PC-9 (cell line): ENCODE results near the gene RYR2. TPM values are rescaled to one million over a fixed set of nuclear protein-coding genes. Genes with fewer than 3 reads are reported as not detected.

Source experiments
- BruUV-seq: library from RNA; stranded (reverse); fragments of 400-500 nt; replicated peaks from 2 replicates; lab custom pipeline; 2021; lab: Mats Ljungman, UMichigan
- CTCF ChIA-PET: fragments of 300-600 bp; sonication (Branson Sonifier 250); formaldehyde crosslinking; loops from one replicate; lab custom pipeline; 2022; ENCODE audit warnings: antibody characterized with exemption; lab: Charles Lee
- POLR2A ChIA-PET: fragments of 300-600 bp; sonication (Branson Sonifier 250); formaldehyde crosslinking; loops from one replicate; lab custom pipeline; 2022; ENCODE audit warnings: antibody characterized with exemption; ENCODE audit not compliant: unreplicated experiment; lab: Charles Lee
- DNase-seq, 2 experiments: peaks; one replicate each; pipeline versions ENCODE4 v3.0.0 to v3.0.0-alpha.2; 2015 to 2022; ENCODE audit warnings: mixed read lengths in 1 of 2
- H2AFZ ChIP-seq: fragments of 200-600 bp; sonication (generic); 2 replicates; pipeline ENCODE4 v1.8.1; 2017; ENCODE audit warnings: antibody characterized with exemption
- H3F3A ChIP-seq: fragments of 200-600 bp; sonication (generic); 2 replicates; pipeline ENCODE4 v1.8.1; 2017; ENCODE audit warnings: antibody characterized with exemption, mild to moderate bottlenecking, low read depth; ENCODE audit not compliant: insufficient read depth
- H3K27ac ChIP-seq: fragments of 200-600 bp; sonication (generic); 2 replicates; pipeline ENCODE4 v1.6.1; 2016; ENCODE audit warnings: mixed run types
- H3K27me3 ChIP-seq: fragments of 200-600 bp; sonication (generic); 2 replicates; pipeline ENCODE4 v1.6.1; 2016; ENCODE audit warnings: low read depth, mixed run types; ENCODE audit not compliant: insufficient read depth
- H3K36me3 ChIP-seq: fragments of 200-600 bp; sonication (generic); 2 replicates; pipeline ENCODE4 v1.6.1; 2016; ENCODE audit warnings: low read depth, mixed run types
- H3K4me1 ChIP-seq: fragments of 200-600 bp; sonication (generic); replicated peaks from 2 replicates; pipeline ENCODE4 v1.6.1; 2016; ENCODE audit warnings: mixed run types; ENCODE audit not compliant: insufficient read depth
- H3K4me2 ChIP-seq: fragments of 200-600 bp; sonication (generic); 2 replicates; pipeline ENCODE4 v1.6.1; 2017; ENCODE audit warnings: mixed run types
- H3K4me3 ChIP-seq: fragments of 200-600 bp; sonication (generic); 2 replicates; pipeline ENCODE4 v1.6.1; 2016; ENCODE audit warnings: mixed run types
- H3K79me2 ChIP-seq: fragments of 200-600 bp; sonication (generic); 2 replicates; pipeline ENCODE4 v1.6.1; 2017; ENCODE audit warnings: low read depth, mixed run types
- H3K9me2 ChIP-seq: fragments of 200-600 bp; sonication (generic); 2 replicates; pipeline ENCODE4 v1.8.1; 2017; ENCODE audit warnings: mild to moderate bottlenecking; ENCODE audit not compliant: insufficient read depth
- H3K9me3 ChIP-seq: fragments of 200-600 bp; sonication (generic); 2 replicates; pipeline ENCODE4 v1.8.1; 2016; ENCODE audit warnings: low read depth; ENCODE audit not compliant: insufficient read depth
- H4K20me1 ChIP-seq: fragments of 200-600 bp; sonication (generic); 2 replicates; pipeline ENCODE4 v1.8.1; 2017; ENCODE audit not compliant: insufficient read depth
- CTCF ChIP-seq: fragments of 200-600 bp; sonication (generic); conservative IDR thresholded peaks from 2 replicates; pipeline ENCODE4 v1.6.1; 2017; ENCODE audit warnings: mixed run types, antibody characterized with exemption, mild to moderate bottlenecking, moderate library complexity
- EZH2 ChIP-seq: fragments of 200-600 bp; sonication (generic); IDR thresholded peaks from 2 replicates; pipeline ENCODE4 v1.8.0; 2017; ENCODE audit warnings: antibody characterized with exemption, low read depth
- intact Hi-C: fragments of 100-400 bp; cut with micrococcal nuclease; formaldehyde crosslinking; loops from one replicate; pipeline ENCODE4 v1.10.0; 2022; ENCODE audit not compliant: unreplicated experiment
- total RNA-seq: library from RNA; stranded (reverse); gene quantifications from 2 replicates; pipeline ENCODE4 v1.2.3, GENCODE V29; 2021

Gene RYR2
- total RNA-seq, 1 experiment from 2014 or later = not detected

GRCh38 chr1:237737448-237737847, 695.5 kb downstream of the RYR2 start:
- CTCF ChIA-PET = no interaction called here
- Histone ChIP-seq H3K4me3 (no peak overlapping the region), H3K27ac (no peak overlapping the region), H3K9me2 (no peaks in the 10 kb centered on the region), H3K27me3 (peaks cover 3% of the 10 kb centered on the region; the same call in 1 of the 2 replicates), H3K36me3 (no peaks in the 10 kb centered on the region), H2AFZ (no peak overlapping the region), H3F3A (no peaks in the 10 kb centered on the region), H3K4me1 (no peaks in the 10 kb centered on the region), H4K20me1 (no peaks in the 10 kb centered on the region), H3K79me2 (no peaks in the 10 kb centered on the region), H3K4me2 (no peak overlapping the region), H3K9me3 (no peaks in the 10 kb centered on the region)
- no peak for DNase-seq
- TF ChIP-seq CTCF (no peak), EZH2 (no peak)
- intact Hi-C loops = no loop called here
- no TSS peak for BruUV-seq
- POLR2A ChIA-PET = no interaction called here

DNA sequence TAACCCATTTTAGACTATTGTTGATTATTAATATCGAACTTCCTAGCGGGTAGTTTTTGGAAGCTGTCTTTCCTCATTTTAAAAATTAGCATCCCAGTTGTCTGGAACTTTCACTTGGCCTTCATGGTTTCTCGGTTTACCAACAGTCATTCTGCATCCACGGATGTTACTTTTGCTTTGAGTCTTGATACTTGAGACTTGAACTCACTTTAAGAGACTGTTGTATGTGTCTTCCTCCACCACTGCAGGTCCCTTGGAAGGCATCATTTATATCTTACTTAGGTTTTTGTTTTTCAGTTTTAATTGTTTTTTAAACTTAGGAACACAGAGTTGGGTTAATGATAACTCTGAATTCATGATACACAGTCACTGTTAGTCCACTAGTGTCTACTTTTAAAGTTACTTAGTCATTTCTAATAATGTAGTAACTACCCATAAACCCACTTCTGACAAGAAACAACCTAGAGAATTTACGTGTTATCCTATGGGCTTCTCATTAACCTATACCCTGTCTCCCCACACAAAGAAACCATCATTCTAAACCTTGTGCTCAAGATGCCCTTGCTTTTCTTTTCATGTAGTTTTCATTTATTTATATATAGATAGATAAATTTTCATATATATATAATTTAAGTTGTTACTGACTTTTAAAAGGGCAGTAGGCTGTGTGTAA, 696.1 kb downstream of the RYR2 start:
- Histone ChIP-seq H3K4me3 (no peak overlapping the region), H3K9me2 (no peaks in the 10 kb centered on the region), H3K27ac (no peak overlapping the region), H3K4me2 (no peak overlapping the region), H3K27me3 (peaks cover 6% of the 10 kb centered on the region; the same call in 1 of the 2 replicates), H3F3A (no peaks in the 10 kb centered on the region), H3K79me2 (no peaks in the 10 kb centered on the region), H2AFZ (no peak overlapping the region), H3K4me1 (no peaks in the 10 kb centered on the region), H4K20me1 (no peaks in the 10 kb centered on the region), H3K9me3 (no peaks in the 10 kb centered on the region), H3K36me3 (no peaks in the 10 kb centered on the region)
- DNase-seq = no peak
- intact Hi-C loops = no loop called here
- BruUV-seq = no TSS peak
- CTCF ChIA-PET = no interaction called here
- TF ChIP-seq CTCF (no peak), EZH2 (no peak)
- POLR2A ChIA-PET = no interaction called here

DNA sequence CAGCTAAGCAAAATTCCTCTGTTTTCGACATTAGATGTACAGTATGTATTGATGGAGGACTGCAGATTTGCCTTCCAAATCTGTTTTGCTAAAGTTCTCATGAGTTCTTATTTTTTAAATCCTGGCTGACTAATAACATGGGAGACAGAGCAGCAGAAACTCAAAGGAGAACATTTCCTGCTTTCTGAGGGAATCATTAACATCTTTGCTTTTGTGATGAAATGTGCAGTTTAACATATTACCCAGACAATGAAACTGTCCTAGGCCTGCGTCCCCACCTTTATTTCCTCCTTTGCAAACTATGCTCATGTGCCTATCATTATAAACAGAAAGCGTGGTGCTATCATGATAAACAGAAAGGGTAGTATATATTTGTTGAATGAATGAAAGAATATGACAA, 698.9 kb downstream of the RYR2 start:
- Histone ChIP-seq H4K20me1 (no peaks in the 10 kb centered on the region), H3K4me1 (no peaks in the 10 kb centered on the region), H3K4me2 (no peak overlapping the region), H3K36me3 (no peaks in the 10 kb centered on the region), H3K9me3 (no peaks in the 10 kb centered on the region), H3F3A (no peaks in the 10 kb centered on the region), H3K27ac (no peak overlapping the region), H2AFZ (no peak overlapping the region), H3K27me3 (peaks cover 11% of the 10 kb centered on the region; the same call in 1 of the 2 replicates), H3K79me2 (no peaks in the 10 kb centered on the region), H3K4me3 (no peak overlapping the region), H3K9me2 (no peaks in the 10 kb centered on the region)
- POLR2A ChIA-PET = no interaction called here
- DNase-seq = no peak
- no TSS peak for BruUV-seq
- intact Hi-C loops = no loop called here
- CTCF ChIA-PET = no interaction called here
- TF ChIP-seq CTCF (no peak), EZH2 (no peak)
